Large intestine (tissue), 3 donors: ENCODE data around the gene ZNF827. TPM values are rescaled to one million over a fixed set of nuclear protein-coding genes. Genes with fewer than 3 reads are reported as not detected.
"Not testable (repeated sequence)": the region's sequence is repeated elsewhere in the genome, so short reads cannot be mapped to it uniquely, and the experiment has no call there.

ENCODE experiments used
- DNase-seq, 2 donors: peaks; one replicate each; pipeline versions ENCODE4 v3.0.0 to v3.0.0-alpha.2; 2013
- H3K27ac ChIP-seq: one replicate; pipeline ENCODE4 v1.5.1; 2013; ENCODE audit warnings: low read length
- H3K27me3 ChIP-seq: 2 replicates; pipeline ENCODE4 v1.6.1; 2013; ENCODE audit warnings: low read length; ENCODE audit not compliant: control insufficient read depth, insufficient read depth
- H3K36me3 ChIP-seq: 2 replicates; pipeline ENCODE4 v1.6.1; 2013; ENCODE audit warnings: low read length; ENCODE audit not compliant: control insufficient read depth, insufficient read depth
- H3K4me1 ChIP-seq: one replicate; pipeline ENCODE4 v1.6.1; 2013; ENCODE audit warnings: low read length; ENCODE audit not compliant: control insufficient read depth, insufficient read depth
- H3K4me3 ChIP-seq: one replicate; pipeline ENCODE4 v1.5.1; 2013; ENCODE audit warnings: low read length
- H3K9me3 ChIP-seq: one replicate; pipeline ENCODE4 v1.6.1; 2013; ENCODE audit warnings: mild to moderate bottlenecking, low read depth, low read length, moderate library complexity; ENCODE audit not compliant: control insufficient read depth
- WGBS: methylation state at CpG from one replicate; pipeline ENCODE4 v1.1.5; 2013; ENCODE audit warnings: low lambda C conversion rate; ENCODE audit not compliant: insufficient coverage; 5-methylcytosine and 5-hydroxymethylcytosine counted together
- polyA plus RNA-seq: library from polyadenylated mRNA; unstranded; fragments of 120-200 nt; gene quantifications from one replicate; pipeline ENCODE4 v1.2.1, GENCODE V29; 2013

The ZNF827 gene
- polyA plus RNA-seq, 1 donor = 34.2 TPM

GRCh38 chr4:145845118-145845517 lies 93.5 kb downstream of the ZNF827 start:
- peaks cover 58% of the 10 kb centered on the region for H3K36me3 ChIP-seq
- WGBS = 100% methylated on average over 1 of the region's 4 CpGs
- H3K4me1 ChIP-seq = no peaks in the 10 kb centered on the region
- no peaks in the 10 kb centered on the region for H3K9me3 ChIP-seq
- DNase-seq = no peak
- no peak overlapping the region for H3K4me3 ChIP-seq
- no peak overlapping the region for H3K27ac ChIP-seq
- H3K27me3 ChIP-seq = no peaks in the 10 kb centered on the region

- Histone ChIP-seq H3K4me1 (no peaks in the 10 kb centered on the region), H3K27me3 (no peaks in the 10 kb centered on the region), H3K36me3 (peaks cover 55% of the 10 kb centered on the region), H3K4me3 (no peak overlapping the region), H3K27ac (no peak overlapping the region), H3K9me3 (no peaks in the 10 kb centered on the region)
- DNase-seq = no peak
- WGBS = no CpG with 5 or more reads among the region's 6 CpGs
Measured at GRCh38 chr4:145843639-145844038, 95.0 kb downstream of the ZNF827 start.

GRCh38 chr4:145843148-145843547 lies 95.5 kb downstream of the ZNF827 start:
- H3K9me3 ChIP-seq = no peaks in the 10 kb centered on the region
- no peak for DNase-seq
- no peaks in the 10 kb centered on the region for H3K4me1 ChIP-seq
- H3K27me3 ChIP-seq = no peaks in the 10 kb centered on the region
- 100% methylated on average over 1 of the region's 4 CpGs for WGBS
- peaks cover 52% of the 10 kb centered on the region for H3K36me3 ChIP-seq
- no peak overlapping the region for H3K27ac ChIP-seq
- no peak overlapping the region for H3K4me3 ChIP-seq

GRCh38 chr4:145842224-145842887 lies 96.3 kb downstream of the ZNF827 start:
- Histone ChIP-seq H3K9me3 (no peaks in the 10 kb centered on the region), H3K4me3 (no peak overlapping the region), H3K27me3 (no peaks in the 10 kb centered on the region), H3K4me1 (no peaks in the 10 kb centered on the region), H3K36me3 (peaks cover 47% of the 10 kb centered on the region), H3K27ac (no peak overlapping the region)
- no CpG with 5 or more reads among the region's 11 CpGs for WGBS
- DNase-seq = no peak

GRCh38 chr4:145840801-145841200 lies 97.8 kb downstream of the ZNF827 start:
- Histone ChIP-seq H3K27ac (no peak overlapping the region), H3K4me1 (no peaks in the 10 kb centered on the region), H3K27me3 (no peaks in the 10 kb centered on the region), H3K9me3 (no peaks in the 10 kb centered on the region), H3K4me3 (no peak overlapping the region), H3K36me3 (peaks cover 42% of the 10 kb centered on the region)
- DNase-seq = no peak
- no CpG with 5 or more reads among the region's 3 CpGs for WGBS

- Histone ChIP-seq H3K27me3 (no peaks in the 10 kb centered on the region), H3K4me1 (no peaks in the 10 kb centered on the region), H3K36me3 (peaks cover 36% of the 10 kb centered on the region), H3K27ac (no peak overlapping the region), H3K4me3 (no peak overlapping the region), H3K9me3 (no peaks in the 10 kb centered on the region)
- 100% methylated on average over 1 of the region's 3 CpGs for WGBS
- peak in 1 of 2 donors; percentile 26 for DNase-seq
Measured at GRCh38 chr4:145840162-145840768, 98.4 kb downstream of the ZNF827 start.

GRCh38 chr4:145839151-145839550 lies 99.5 kb downstream of the ZNF827 start:
- Histone ChIP-seq H3K4me1 (no peaks in the 10 kb centered on the region), H3K27ac (no peak overlapping the region), H3K36me3 (peaks cover 25% of the 10 kb centered on the region), H3K27me3 (no peaks in the 10 kb centered on the region), H3K4me3 (no peak overlapping the region), H3K9me3 (no peaks in the 10 kb centered on the region)
- DNase-seq = no peak
- WGBS = 100% methylated on average over 1 of the region's 10 CpGs

- no CpG with 5 or more reads among the region's 4 CpGs for WGBS
- not testable (repeated sequence) for H3K9me3 ChIP-seq, H3K4me1 ChIP-seq, H3K4me3 ChIP-seq, DNase-seq, H3K27me3 ChIP-seq, H3K27ac ChIP-seq
- H3K36me3 ChIP-seq = peaks cover 20% of the 10 kb centered on the region
Measured at GRCh38 chr4:145832384-145832783, 106.2 kb downstream of the ZNF827 start.

- Histone ChIP-seq H3K4me3 (no peak overlapping the region), H3K27me3 (no peaks in the 10 kb centered on the region), H3K36me3 (peaks cover 31% of the 10 kb centered on the region), H3K4me1 (no peaks in the 10 kb centered on the region), H3K9me3 (no peaks in the 10 kb centered on the region), H3K27ac (no peak overlapping the region)
- no peak for DNase-seq
- 100% methylated on average over 2 of the region's 3 CpGs for WGBS
Measured at GRCh38 chr4:145830699-145831098, 107.9 kb downstream of the ZNF827 start.

- Histone ChIP-seq H3K4me1 (no peaks in the 10 kb centered on the region), H3K27ac (no peak overlapping the region), H3K4me3 (no peak overlapping the region), H3K9me3 (no peaks in the 10 kb centered on the region), H3K36me3 (peaks cover 39% of the 10 kb centered on the region), H3K27me3 (no peaks in the 10 kb centered on the region)
- 67% methylated on average over 1 of the region's 5 CpGs for WGBS
- DNase-seq = no peak
Measured at GRCh38 chr4:145829629-145830395, 108.8 kb downstream of the ZNF827 start.
